Right forelimb (tissue), 1 donor: ENCODE measurements around the gene SMYD3.

ENCODE experiments used
- DNase-seq: peaks from one replicate; pipeline ENCODE4 v3.0.0-alpha.2; 2018

SMYD3 gene

DNA sequence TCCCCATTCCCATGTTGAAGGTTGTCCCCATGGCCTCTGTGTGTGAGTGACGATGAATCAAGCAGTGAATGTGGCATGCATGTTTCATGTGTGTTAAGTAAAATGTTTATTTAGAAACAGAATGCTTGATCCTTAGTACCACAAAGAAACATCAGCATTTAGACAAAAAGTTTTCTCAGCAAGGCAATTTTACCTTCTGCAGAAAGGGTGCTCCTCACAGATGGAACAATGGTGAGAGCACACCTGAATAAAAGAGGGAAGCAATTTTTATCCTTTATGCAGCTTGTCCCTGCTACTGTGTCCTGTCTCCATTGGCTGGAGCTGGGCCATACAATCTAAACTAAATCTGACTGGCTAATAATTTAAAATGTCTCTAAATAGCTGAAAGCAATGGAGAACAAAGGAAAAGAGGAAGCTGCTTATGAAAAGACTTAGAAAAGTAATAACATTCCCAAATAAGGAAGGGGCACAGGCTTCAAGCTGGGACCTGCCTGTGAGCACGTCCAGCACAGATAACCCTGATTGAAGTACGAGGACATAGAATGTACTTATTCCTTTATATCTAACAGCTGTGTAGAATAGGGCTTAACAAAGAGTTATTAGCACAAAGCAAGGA, 8.4 kb upstream of the SMYD3 start:
- no peak for DNase-seq

- no peak for DNase-seq
Measured at GRCh38 chr1:246513619-246514343, 6.7 kb upstream of the SMYD3 start.

DNA sequence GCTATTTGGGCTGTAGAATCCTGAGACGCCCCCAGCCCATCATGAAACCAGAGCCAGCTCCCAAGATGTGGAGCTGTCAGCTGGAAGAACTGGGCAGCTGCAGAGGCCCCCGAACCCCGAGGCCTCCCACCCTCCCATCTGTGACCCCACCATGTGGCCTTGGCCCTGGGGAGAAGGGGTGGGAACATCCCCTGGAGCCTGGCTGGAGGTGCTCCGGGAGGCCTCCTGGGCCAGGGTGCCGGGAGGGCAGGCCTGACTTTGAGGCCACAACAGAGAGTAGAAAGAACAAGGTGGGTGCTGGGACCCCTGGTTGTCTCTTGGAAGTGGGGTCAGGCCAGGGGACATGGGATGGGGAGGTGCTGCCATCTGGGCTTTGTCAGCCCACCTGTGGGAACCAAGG, 6.0 kb upstream of the SMYD3 start:
- no peak for DNase-seq

DNA sequence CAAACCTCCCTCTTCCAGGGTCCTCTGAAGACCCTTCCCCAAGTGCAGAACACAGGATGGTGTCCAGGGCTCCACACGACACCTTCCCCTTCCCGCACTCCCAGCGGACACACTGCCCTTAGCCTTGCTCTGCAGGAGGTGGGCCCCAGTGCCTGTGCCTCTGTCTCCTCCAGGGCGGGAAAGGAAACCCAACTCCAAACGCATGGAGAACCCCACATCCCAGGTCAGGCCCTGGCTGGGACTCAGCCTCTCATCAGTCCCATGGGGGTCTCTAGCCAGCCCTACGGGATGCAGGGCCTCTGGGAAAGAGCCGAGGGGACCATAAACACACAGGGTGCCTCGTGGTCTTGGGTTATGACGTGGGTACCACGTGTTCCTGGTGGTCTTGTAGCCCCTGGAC, 5.6 kb upstream of the SMYD3 start:
- DNase-seq: no peak

DNA sequence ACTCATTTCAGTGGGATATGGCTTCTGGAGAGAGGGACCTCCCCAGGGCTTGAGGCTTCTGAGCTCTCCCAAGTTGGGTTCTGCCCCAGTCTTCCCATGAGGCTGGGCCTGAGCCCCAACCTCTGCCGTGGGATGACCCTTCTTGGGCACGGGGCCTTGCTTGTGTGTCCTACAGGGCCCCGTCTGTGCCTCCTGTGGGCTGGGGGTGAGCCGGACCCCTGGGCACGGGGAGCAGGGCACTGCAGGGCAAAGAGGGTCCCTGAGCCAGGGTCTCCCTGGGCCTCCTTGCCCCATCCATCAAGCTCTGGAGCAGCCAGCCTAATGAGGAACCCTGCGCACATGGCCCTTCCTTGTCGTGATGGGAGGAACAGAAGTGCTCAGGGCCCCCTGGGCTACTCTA, 5.2 kb upstream of the SMYD3 start:
- DNase-seq: no peak

DNA sequence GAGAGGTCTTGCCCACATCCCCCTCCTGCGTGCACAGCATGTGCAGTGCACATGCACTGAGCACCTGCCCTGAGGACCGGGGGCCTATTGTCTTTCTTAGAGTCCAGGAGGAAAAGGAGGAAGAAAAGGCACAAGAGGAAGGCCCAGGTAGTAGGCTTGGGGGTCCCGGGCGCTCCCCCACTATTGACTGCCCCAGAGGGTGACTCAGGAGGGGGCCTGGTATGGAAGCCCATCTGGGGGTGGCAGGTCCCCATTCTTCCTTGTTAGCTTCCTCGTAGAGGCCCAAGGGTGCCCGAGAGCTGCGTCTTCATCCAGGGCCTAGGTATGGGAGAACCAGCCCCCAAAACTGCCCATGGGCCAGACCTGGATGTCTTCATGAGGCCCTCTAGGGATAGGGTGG, 4.1 kb upstream of the SMYD3 start:
- no peak for DNase-seq

- no peak for DNase-seq
Measured at GRCh38 chr1:246510147-246511030, 3.3 kb upstream of the SMYD3 start.

DNA sequence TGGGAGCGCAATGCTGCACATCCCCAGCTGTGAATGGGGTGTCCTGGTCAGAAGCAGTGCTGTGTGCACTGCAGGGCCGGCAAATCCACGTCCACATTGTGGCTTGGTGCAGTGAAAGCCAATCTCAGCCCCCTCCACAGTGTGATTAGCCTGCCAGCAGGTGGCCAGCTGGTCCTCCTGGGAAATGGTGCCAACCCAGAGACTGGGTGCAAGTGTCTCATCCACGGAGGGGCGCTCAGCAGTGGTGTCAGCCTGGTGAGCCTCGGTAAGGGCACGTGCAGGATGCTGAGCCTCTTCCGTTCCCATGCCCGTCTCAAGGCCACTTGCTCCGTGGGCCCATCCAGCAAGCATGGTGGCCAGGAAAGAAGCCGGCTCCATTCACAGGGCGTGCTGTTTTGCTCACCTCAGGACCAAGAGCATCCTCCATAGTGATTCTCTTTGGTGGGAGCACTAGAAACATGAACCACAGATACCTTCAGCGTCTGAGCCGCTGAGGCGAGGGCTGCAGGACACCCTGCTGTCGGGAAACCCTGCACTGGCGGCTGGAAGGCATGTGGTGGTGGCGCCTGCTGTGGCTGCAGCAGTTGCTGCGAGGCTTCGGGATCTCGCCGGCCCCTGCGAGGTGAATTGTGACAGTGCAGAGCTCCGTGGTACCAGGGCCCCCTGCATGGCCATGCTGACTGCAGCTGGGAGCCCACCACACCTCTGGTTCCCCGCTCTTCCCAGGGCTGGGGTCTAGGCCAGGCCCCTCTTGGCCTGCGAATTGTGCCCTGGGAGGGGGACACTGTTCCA, 2.0 kb upstream of the SMYD3 start:
- no peak for DNase-seq

DNA sequence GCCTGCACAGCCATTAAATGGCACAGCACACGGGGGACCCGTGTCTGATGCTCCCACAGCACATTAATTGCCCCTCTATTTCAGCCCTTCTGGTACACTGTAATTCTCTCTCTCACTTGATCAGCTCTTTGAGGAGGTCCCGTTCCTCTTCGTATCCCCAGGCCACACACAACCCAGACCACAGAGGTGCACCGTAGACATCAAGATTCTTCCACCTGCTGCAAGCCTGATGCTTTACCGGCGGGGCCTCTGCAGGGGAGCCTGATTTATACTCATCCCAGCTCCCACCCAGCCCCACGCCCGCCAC, 759 bp downstream of the SMYD3 start:
- no peak for DNase-seq

GRCh38 chr1:246503341-246503740, 3.7 kb downstream of the SMYD3 start:
- DNase-seq: no peak

DNA sequence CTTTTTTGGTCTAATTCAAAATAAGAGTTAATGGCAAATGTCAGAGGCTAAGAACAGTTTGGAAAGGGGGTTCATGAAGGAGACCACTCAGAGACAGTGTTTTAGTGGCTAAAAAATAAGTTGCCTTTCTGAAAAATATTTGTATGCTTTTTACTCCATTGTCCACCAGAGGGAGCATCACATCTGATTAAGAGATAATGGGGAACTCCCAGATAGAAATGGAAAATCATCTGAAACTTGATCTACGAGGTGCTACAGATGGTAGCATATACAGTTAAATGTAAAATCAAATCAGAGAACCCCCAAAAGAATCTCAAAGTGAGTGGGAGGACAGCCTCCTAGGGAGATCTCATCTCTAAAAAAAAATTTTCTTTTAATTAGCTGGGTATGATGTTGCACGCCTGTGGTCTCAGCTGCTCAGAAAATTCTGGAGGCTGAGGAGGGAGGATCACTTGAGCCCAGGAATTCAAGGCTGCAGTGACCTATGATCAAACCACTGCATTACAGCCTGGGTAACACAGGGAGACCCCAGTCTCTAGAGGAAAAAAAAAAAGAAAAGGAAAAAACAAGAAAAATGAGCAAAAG, 9.7 kb downstream of the SMYD3 start:
- no peak for DNase-seq

DNA sequence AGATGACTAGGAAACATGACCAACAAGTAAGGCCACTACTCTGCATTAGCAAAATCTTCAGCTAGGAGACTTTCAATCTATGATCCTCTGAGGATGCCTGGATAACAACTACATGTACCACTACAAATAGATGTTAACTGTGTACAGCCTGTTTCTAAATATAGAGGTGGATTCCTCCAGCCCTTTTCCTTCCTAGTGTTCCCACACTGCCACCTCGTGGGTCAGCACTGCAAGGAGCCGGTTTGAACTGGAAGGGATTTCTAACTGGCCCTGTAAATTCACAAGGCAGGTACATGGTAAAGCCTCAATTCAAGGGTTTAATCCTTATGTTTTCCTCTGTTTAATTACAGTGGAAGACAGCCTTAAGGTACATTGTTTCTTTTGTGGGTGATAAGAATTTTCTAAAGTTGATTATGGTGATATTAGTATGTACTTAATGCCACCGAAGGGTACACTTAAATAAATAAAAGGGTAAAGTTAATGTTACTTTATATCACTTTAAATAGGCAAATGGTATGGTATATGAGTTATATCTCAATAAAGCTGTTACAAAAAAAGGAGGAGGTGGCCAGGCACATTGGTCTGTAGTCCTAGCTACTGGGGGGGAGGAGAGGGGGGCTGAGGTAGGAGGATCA, 14.4 kb downstream of the SMYD3 start:
- DNase-seq: peak; percentile 74

DNA sequence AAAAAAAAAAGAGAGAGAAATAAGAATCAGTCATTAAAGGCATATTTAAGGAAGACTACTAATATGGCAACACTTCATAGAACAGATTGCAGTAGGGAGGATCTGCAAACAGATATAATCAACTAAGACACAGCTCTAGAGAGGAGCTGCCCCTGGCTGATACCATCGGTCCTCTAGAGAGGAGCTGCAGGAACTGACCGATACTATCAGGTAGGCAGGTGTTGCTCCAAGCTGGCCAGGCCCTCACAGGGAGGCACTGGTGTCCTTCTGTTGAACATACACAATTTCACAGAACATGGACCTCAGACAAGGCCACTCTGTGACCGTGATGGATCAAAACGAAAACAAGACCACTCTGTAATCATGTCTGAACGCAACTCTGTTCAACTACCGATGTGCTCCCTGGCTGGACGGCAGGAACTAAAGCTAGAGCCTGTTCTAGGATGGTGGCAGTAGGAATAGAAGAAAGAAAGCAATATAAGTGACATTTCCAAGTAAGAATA, 15.5 kb downstream of the SMYD3 start:
- DNase-seq: no peak

DNA sequence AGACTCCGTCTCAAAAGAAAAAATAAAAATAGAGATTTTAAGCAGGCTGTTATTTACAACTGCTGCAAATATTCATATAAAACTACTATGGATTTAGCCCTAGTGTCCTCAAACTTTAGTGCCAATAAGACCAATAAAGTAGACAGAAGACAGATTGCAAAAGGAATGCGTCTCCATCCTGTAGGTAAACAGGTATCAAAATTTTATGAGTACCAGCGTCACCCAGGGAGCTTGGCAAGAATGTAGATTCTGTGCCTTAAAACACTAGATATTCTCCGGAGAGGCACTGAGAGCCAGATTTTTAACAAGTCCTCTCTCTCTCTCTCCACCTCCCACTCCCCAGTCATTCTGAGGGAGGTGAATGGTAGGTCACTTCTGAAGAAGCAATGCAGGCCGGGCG, 18.4 kb downstream of the SMYD3 start:
- DNase-seq: no peak

GRCh38 chr1:246483569-246483933, 23.5 kb downstream of the SMYD3 start:
- DNase-seq: no peak

GRCh38 chr1:246482805-246483568, 24.1 kb downstream of the SMYD3 start:
- no peak for DNase-seq

DNA sequence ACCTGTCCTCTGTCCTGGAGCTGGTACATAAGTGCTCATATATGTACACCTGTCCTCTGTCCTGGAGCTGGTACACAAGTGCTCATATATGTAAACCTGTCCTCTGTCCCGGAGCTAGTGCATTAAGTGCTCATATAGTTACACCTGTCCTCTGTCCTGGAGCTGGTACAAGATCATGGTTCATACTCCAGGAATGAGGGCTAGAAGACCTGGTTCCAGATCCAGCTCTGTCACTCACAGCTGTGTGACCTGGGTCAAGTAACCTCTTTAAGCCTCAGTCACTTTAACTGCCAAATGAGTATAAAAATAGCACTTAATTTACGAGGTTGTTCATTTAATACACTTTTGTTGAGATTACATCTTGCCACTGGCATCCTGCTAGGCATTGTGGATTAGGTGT, 28.0 kb downstream of the SMYD3 start:
- DNase-seq: no peak

DNA sequence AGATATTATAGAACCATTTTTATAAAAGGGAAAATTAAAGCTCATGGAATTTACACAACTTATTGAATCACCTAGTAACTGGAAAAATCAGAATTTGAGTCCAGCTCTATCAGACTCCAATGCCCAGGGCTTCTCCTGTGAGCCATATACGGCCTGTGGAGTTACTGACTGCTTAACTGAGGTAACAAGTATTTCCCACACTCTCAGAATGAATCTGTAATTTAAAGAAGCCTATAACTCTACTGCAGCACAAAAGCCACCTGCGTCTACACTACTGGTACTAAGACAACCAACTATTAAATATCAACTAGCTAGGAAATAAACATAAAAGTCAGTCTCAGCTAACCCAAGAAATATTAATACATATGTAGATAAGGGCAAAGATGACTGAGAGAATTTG, 29.4 kb downstream of the SMYD3 start:
- no peak for DNase-seq

GRCh38 chr1:246476771-246477170, 30.3 kb downstream of the SMYD3 start:
- DNase-seq: no peak

DNA sequence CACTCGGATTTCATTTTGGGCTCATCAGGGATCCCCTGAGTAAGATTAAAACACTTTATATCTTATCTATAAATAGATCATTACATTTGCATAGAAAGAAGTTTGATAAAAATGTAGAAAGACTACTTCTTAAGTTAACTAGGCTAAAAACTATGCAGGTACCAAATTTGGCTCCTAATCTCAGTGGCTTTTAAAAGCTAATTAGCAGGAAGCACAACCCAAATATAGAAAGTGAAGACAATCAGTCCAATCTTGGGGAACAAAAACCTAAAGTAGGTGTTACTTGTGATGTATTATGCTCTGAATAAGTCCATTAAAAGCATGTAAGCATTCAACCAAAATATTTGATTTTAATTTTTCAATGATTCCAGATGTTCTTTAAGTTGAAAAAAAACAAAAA, 35.4 kb downstream of the SMYD3 start:
- no peak for DNase-seq

GRCh38 chr1:246470585-246470984, 36.5 kb downstream of the SMYD3 start:
- DNase-seq: no peak

DNA sequence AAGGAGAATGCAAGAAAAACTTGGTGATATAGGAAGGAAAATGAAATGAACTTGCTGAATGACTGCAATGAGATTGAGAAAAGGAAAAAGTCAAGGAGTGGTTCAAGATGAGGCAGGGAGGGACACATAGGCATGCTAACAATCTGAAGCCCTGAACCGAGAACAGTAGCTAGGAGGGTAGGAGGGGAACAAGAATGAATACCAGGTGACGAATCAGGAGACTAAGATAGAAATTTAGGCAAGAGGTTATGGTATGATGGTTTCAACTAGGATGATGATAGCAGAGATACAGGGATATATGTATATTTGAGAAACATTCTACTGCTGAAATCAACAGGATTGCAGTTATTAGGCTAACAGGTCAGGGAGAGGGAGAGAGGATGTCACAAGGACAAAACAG, 44.1 kb downstream of the SMYD3 start:
- no peak for DNase-seq
